ENCODE results near the gene PLOD2.

GRCh38 chr3:146136647-146137046 is 24.3 kb downstream of the PLOD2 start:
- TF ChIP-seq CTCF (IDR thresholded peaks at IDR 0.05; ENCODE audit: insufficient read depth, low read length) = no peak
- no peak for TF ChIP-seq POLR2AphosphoS5 (IDR thresholded peaks at IDR 0.05; ENCODE audit: low read depth)

All from HL-60 (cell line).